Measurements from ENCODE around the gene LPCAT1. TPM values are rescaled to one million over a fixed set of nuclear protein-coding genes. Genes with fewer than 3 reads are reported as not detected.

The LPCAT1 gene
- total and polyA plus RNA-seq, 10 of the 15 experiments (the other 5 are each of a cell fraction or from before 2014, with no cell fraction given): 2.3 to 109 (median 72.7) TPM

- intact Hi-C loops (cut with micrococcal nuclease; ENCODE audit: unreplicated experiment) (no loop called here), in situ Hi-C loops (cut with MboI) (no loop called here)
- ChIA-PET SMC1A (ENCODE audit: uncharacterized antibody, unreplicated experiment) (no interaction called here), POLR2A (no interaction called here), RAD21 (ENCODE audit: unreplicated experiment) (no interaction called here), CTCF (no interaction called here)
- Histone ChIP-seq H3K9me3 (replicated peaks; ENCODE audit: control insufficient read depth, insufficient read depth, low read length) (peaks cover 2% of the 10 kb centered on the region), H3K4me3 (no peak overlapping the region), H4K20me1 (ENCODE audit: control insufficient read depth, insufficient read depth) (no peaks in the 10 kb centered on the region), H3K4me1 (ENCODE audit: control insufficient read depth, insufficient read depth, low read length) (no peaks in the 10 kb centered on the region), H2AFZ (ENCODE audit: control insufficient read depth, low read depth, low read length) (no peak overlapping the region), H3K9ac (ENCODE audit: control insufficient read depth, insufficient read depth, low read length) (no peak overlapping the region), H3K4me2 (ENCODE audit: control insufficient read depth, insufficient read depth) (no peak overlapping the region), H3K79me2 (ENCODE audit: control insufficient read depth, insufficient read depth, low read length) (no peaks in the 10 kb centered on the region), H3K36me3 (ENCODE audit: control insufficient read depth in 2 of 2, insufficient read depth in 2 of 2, low read length in 1 of 2) (no peaks in the 10 kb centered on the region), H3K27me3 (replicated peaks in 1 of 2; ENCODE audit: control insufficient read depth in 2 of 2, insufficient read depth in 2 of 2, low read length in 1 of 2) (no peaks in the 10 kb centered on the region), H3K27ac (ENCODE audit: control insufficient read depth, insufficient read depth) (no peak overlapping the region)
- TF ChIP-seq MEF2B (IDR thresholded peaks at IDR 0.05; ENCODE audit: partially characterized antibody, poor library complexity, severe bottlenecking): no peak
- no peak for TF ChIP-seq SIN3A (IDR thresholded peaks at IDR 0.05; ENCODE audit: low read depth, low read length)
- no peak for TF ChIP-seq EGR1 (IDR thresholded peaks at IDR 0.05; ENCODE audit: borderline replicate concordance in 1 of 2, low read depth in 2 of 2, low read length in 2 of 2)
- no peak for TF ChIP-seq SRF (IDR thresholded peaks at IDR 0.05; ENCODE audit: low read depth in 2 of 2, low read length in 2 of 2)
- no peak for TF ChIP-seq HCFC1 (IDR thresholded peaks at IDR 0.05; ENCODE audit: low read length)
- no peak for TF ChIP-seq SP1 (IDR thresholded peaks at IDR 0.05; ENCODE audit: low read depth, low read length)
- no peak for TF ChIP-seq ATF7 (IDR thresholded peaks at IDR 0.05; ENCODE audit: low read depth)
- no peak for TF ChIP-seq SMAD5 (IDR thresholded peaks at IDR 0.05; ENCODE audit: low read depth)
- no peak for TF ChIP-seq E4F1 (IDR thresholded peaks at IDR 0.05; ENCODE audit: borderline replicate concordance, partially characterized antibody)
- no peak for TF ChIP-seq MTA3 (IDR thresholded peaks at IDR 0.05; ENCODE audit: borderline replicate concordance, low read length)
- TF ChIP-seq PAX8 (IDR thresholded peaks at IDR 0.05): no peak
- TF ChIP-seq, protein P1, sequence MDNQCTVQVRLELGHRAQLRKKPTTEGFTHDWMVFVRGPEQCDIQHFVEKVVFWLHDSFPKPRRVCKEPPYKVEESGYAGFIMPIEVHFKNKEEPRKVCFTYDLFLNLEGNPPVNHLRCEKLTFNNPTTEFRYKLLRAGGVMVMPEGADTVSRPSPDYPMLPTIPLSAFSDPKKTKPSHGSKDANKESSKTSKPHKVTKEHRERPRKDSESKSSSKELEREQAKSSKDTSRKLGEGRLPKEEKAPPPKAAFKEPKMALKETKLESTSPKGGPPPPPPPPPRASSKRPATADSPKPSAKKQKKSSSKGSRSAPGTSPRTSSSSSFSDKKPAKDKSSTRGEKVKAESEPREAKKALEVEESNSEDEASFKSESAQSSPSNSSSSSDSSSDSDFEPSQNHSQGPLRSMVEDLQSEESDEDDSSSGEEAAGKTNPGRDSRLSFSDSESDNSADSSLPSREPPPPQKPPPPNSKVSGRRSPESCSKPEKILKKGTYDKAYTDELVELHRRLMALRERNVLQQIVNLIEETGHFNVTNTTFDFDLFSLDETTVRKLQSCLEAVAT (IDR thresholded peaks at IDR 0.05): no peak
- TF ChIP-seq, protein P2, sequence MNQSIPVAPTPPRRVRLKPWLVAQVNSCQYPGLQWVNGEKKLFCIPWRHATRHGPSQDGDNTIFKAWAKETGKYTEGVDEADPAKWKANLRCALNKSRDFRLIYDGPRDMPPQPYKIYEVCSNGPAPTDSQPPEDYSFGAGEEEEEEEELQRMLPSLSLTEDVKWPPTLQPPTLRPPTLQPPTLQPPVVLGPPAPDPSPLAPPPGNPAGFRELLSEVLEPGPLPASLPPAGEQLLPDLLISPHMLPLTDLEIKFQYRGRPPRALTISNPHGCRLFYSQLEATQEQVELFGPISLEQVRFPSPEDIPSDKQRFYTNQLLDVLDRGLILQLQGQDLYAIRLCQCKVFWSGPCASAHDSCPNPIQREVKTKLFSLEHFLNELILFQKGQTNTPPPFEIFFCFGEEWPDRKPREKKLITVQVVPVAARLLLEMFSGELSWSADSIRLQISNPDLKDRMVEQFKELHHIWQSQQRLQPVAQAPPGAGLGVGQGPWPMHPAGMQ (IDR thresholded peaks at IDR 0.05; ENCODE audit: borderline replicate concordance): no peak
- no peak for TF ChIP-seq POLR2A (IDR thresholded peaks at IDR 0.05; ENCODE audit: low read depth, low read length)
- TF ChIP-seq RBBP5 (conservative IDR thresholded peaks at IDR 0.05): no peak
- TF ChIP-seq SIX5 (IDR thresholded peaks at IDR 0.05; ENCODE audit: low read depth, low read length, severe bottlenecking): no peak
- TF ChIP-seq ASH2L (IDR thresholded peaks at IDR 0.05; ENCODE audit: borderline replicate concordance, low read depth): no peak
- no peak for DNase-seq (ENCODE audit: low read depth, low spot score)
- no TSS peak for BruUV-seq (replicated peaks)
- no peak for ATAC-seq
- FAIRE-seq: no peak
- 65% methylated on average over 15 of the region's 15 CpGs for WGBS (ENCODE audit: insufficient coverage, insufficient replicate concordance, low lambda C conversion rate, missing lambda C conversion rate)
Measured at GRCh38 chr5:1432296-1432695, 91.5 kb downstream of the LPCAT1 start.
